HG03521 (cell line): ENCODE measurements around the gene ATRN.

Experiments
- ATAC-seq: cut with Tn5 transposase; IDR thresholded peaks from one replicate; pipeline ENCODE4 v1.9.1; 2021; ENCODE audit warnings: mild to moderate bottlenecking, moderate library complexity; ENCODE audit not compliant: unreplicated experiment

ATRN gene

GRCh38 chr20:3616250-3616649 lies 145.4 kb downstream of the ATRN start:
- no peak for ATAC-seq

GRCh38 chr20:3621111-3621510 lies 150.3 kb downstream of the ATRN start:
- no peak for ATAC-seq

GRCh38 chr20:3622406-3622805 lies 151.6 kb downstream of the ATRN start:
- ATAC-seq, result no peak

- ATAC-seq, result no peak
Observed at GRCh38 chr20:3627476-3627875, 156.7 kb downstream of the ATRN start.

GRCh38 chr20:3628502-3629314 lies 157.9 kb downstream of the ATRN start:
- no peak for ATAC-seq

GRCh38 chr20:3629893-3630292 lies 159.1 kb downstream of the ATRN start:
- no peak for ATAC-seq

- no peak for ATAC-seq
Observed at GRCh38 chr20:3630429-3630828, 159.6 kb downstream of the ATRN start.

GRCh38 chr20:3631534-3631933 lies 160.7 kb downstream of the ATRN start:
- no peak for ATAC-seq

- no peak for ATAC-seq
Observed at GRCh38 chr20:3632311-3633004, 161.6 kb downstream of the ATRN start.

GRCh38 chr20:3633913-3634478 lies 163.2 kb downstream of the ATRN start:
- ATAC-seq, result no peak

GRCh38 chr20:3635346-3635745 lies 164.5 kb downstream of the ATRN start:
- ATAC-seq, result no peak

- ATAC-seq, result no peak
Observed at GRCh38 chr20:3640259-3640658, 169.4 kb downstream of the ATRN start.

GRCh38 chr20:3645309-3646066 lies 174.7 kb downstream of the ATRN start:
- no peak for ATAC-seq

GRCh38 chr20:3646067-3646440 lies 175.2 kb downstream of the ATRN start:
- ATAC-seq, result no peak

- ATAC-seq, result no peak
Observed at GRCh38 chr20:3646651-3647050, 175.8 kb downstream of the ATRN start.

- no peak for ATAC-seq
Observed at GRCh38 chr20:3647473-3647872, 176.7 kb downstream of the ATRN start.

GRCh38 chr20:3648951-3649350 lies 178.1 kb downstream of the ATRN start:
- ATAC-seq, result no peak

GRCh38 chr20:3651204-3651962 lies 180.6 kb downstream of the ATRN start:
- no peak for ATAC-seq

- ATAC-seq, result no peak
Observed at GRCh38 chr20:3652221-3652620, 181.4 kb downstream of the ATRN start.

- no peak for ATAC-seq
Observed at GRCh38 chr20:3652676-3653596, 182.1 kb downstream of the ATRN start.
